GM23338 (cell line): ENCODE results near the gene IL1RAPL2.

ENCODE experiments used
- CREB1 ChIP-seq: fragments of 250-450 bp; sonication (Bioruptor Pico); IDR thresholded peaks from 2 replicates; pipeline ENCODE4 v1.5.0; 2020; ENCODE audit warnings: low read depth, mild to moderate bottlenecking, moderate library complexity
- CTCF ChIP-seq, 2 experiments: fragments of 200-600 bp in 1 of 2; sonication (generic) in 1 of 2; conservative IDR thresholded peaks; 2 replicates each; pipeline versions ENCODE4 v1.5.1 to v1.6.1; 2016 to 2017; ENCODE audit warnings: antibody characterized with exemption in 2 of 2, low read depth in 2 of 2, mild to moderate bottlenecking in 2 of 2, moderate library complexity in 1 of 2
- POLR2AphosphoS5 ChIP-seq: IDR thresholded peaks from 2 replicates; pipeline ENCODE4 v1.6.1; 2016; ENCODE audit warnings: antibody characterized with exemption, low read depth

GRCh38 chrX:105463473-105463872 is 897.5 kb downstream of the IL1RAPL2 start:
- no peak for TF ChIP-seq CTCF (conservative IDR thresholded peaks at IDR 0.05; ENCODE audit: low read depth in 2 of 2)
- TF ChIP-seq CREB1 (CRISPR knock-in tag), result no peak
- TF ChIP-seq POLR2AphosphoS5, result no peak
